GM21360 (cell line): ENCODE measurements around the gene TTF1.

Experiments used
- ATAC-seq: cut with Tn5 transposase; IDR thresholded peaks from one replicate; pipeline ENCODE4 v1.9.1; 2021; ENCODE audit warnings: mild to moderate bottlenecking, moderate library complexity; ENCODE audit not compliant: unreplicated experiment

TTF1 gene

DNA sequence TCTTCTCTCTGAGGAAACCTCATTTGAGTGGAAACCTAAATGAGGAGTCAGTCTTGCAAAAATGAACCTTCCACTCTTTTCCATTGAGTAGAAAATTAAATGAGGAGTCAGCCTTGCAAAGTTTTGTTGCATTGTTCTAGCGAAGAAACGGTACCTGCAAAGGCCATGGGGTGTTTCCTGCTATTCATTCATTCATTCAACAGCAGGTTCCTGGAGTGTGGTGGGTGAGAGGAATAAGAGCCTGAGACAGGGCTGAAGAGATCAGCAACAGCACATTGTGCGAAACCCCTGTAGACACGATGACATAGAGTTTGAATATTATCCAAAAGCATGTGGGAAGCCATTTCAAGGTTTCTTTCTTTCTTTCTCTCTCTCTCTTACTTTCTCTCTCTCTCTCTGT lies 37.2 kb downstream of the TTF1 start:
- no peak for ATAC-seq

DNA sequence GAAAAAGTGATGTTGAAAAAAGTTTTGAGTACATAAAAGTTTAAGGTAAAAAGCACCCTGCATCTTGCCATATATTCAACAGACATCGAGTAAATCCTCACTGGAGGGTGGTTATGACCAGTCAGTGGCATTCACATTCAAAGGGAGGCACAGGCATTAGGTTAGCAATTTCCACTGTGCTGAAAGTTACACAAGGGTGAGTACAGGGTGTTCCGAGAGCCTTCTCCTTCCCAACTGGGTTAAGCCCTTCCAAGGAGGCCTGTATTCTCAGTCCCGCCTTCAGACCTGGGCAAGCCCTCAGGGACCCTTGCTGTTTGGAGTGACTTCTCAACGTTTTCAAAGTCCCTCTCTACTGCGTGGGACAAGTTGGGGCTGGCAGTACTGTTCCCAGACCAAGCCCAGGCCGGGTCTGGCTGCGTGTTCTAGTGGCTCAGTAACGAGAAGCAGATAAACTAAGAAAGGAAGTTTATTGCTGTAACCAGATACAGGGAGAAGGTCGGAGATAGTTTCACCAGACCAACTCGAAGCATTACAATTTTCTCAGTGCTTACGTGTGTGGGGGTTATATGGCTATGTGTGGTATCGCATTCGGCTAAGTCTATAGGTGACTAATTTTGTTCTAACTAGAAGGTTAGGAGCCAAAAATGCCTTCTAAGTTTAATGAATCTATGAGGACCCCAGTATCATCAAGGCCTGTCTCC lies 38.9 kb downstream of the TTF1 start:
- no peak for ATAC-seq

DNA sequence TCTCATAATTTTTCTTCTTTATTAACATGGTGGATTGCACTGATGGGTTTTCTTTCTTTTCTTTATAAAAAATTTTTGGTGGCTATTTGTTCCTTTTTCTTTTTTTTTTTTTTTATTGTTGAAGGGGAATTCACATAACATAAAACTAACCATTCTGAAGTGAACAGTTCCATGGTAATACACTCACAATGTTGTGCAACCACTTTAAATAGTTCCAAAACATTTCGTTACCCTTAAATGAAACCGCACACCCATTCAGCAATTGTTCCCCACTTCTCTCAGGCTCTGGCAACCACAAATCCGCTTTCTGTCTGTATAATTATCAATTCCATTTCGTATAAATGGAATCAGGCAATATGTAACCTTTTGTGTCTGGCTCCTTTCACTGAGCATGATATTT lies 40.2 kb downstream of the TTF1 start:
- no peak for ATAC-seq

- ATAC-seq = no peak
These were observed 40.7 kb downstream of the TTF1 start for GRCh38 chr9:132365986-132366385.

- no peak for ATAC-seq
These were observed 42.6 kb downstream of the TTF1 start for GRCh38 chr9:132364068-132364467.

- no peak for ATAC-seq
These were observed 48.9 kb downstream of the TTF1 start for GRCh38 chr9:132357764-132358163.

DNA sequence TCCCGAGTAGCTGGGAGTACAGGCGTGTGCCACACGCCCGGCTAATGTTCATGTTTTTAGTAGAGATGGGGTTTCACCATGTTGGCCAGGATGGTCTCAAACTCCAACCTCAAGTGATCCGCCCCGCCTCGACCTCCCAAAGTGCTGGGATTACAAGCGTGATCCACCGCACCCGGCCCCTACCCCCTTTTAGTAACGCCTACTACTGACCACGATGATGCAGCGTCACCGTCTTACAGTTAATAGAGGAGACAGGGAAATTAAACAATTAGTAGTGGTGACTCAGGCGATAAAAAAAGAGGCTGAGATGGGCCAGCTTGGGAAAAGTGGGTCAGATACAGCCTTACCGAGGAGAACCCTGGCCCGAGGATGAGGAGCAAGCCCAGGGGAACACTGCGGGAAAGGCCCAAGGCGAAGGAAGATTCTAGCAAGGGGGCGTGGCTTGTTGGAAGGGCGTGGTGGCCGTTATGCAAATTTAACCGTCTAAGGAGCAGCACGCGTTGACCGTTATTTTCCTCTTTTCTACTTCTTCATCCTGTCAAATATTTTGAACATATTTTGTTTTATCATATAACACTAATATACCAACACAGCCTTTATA lies 50.2 kb downstream of the TTF1 start:
- no peak for ATAC-seq

DNA sequence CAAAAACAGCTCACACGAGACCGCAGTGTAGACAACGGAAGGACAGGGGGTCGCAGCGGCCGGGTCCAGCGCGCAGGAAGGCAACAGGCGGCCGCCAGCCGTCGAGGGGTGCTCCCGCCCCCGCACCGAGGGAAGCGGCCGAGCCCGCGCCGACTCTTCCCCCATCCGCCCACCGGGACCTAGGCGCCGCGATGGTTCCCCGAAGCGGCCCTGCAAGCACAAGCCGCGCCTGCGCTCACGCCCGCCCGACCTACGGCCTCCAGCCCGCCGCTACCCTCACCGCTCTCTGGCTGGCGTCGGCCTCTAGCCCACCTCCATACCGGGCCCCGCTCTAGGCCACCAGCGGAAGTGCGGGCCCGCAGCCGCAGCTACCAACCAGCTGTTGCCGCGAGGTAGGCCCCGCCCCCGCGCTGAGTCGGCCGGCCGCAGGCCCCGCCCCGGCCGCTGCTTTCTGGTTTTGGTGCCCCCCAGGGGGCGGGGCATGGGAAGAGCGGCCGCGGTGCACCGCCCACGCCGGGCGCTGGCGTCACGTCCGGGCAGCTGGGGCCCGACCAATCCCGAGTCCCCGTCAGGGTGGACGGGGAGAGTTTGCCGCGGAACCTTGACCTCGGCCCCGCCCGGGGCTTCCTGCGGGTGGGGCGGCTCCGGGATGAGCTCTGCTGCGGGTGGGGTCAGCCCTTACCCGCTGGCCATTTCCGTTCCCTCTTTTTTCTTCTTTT lies 51.8 kb downstream of the TTF1 start, which contains the start of gene SETX:
SETX (minus strand) TSS at position 350 of the 719 bp plus-strand sequence. CDS start 5,558 bp downstream, outside the sequence.
- ATAC-seq = peak; percentile 79

DNA sequence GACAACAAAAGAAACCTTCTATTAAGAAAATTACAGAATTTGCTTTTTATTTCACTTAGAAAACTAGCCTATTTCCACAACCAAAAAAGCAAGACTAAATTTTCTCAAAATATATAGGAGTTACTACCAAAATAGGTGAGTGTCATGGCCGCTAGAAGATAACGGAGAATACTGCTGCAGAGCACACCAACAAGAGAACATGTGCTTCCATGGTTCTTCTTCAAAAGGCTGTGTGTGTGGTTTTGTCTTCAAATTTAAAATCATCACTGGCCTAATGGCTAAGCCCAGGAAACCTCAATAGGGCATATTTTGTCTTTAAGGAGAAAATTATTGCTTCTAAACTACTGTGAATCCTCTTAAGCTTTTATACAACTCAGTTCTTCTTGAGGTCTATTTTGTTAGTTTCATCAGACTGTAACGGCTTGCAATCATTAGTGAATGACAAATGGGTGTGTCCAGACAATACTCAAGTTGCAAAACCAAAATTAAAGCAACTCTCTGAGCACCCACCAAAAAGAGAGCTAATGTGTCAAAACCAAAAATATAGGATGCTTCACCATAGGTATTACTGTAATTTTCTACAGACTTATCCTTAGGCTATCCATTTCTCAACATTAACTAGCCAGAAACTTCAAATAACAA lies 55.1 kb downstream of the TTF1 start:
- ATAC-seq = no peak

- ATAC-seq = no peak
These were observed 55.8 kb downstream of the TTF1 start for GRCh38 chr9:132350861-132351315.

- ATAC-seq = no peak
These were observed 58.0 kb downstream of the TTF1 start for GRCh38 chr9:132348676-132349075.

DNA sequence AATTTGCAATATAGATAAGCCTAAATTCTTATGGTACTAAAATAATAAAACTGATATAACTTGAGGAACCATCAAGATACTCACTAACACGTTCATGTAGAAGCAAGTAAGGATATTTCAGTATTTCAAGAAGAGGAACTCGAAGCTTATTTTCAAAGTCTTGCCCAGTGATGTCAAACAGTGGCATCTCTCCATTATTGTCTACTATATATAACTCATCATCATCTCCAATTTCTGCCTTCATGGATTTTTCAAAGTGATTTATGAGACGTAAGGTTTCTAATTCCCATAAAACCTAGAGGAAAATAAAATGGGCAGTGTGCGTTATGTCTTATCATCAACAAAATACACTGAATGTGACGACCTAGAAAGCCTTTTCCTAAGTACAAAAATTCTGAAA lies 60.5 kb downstream of the TTF1 start:
- no peak for ATAC-seq

DNA sequence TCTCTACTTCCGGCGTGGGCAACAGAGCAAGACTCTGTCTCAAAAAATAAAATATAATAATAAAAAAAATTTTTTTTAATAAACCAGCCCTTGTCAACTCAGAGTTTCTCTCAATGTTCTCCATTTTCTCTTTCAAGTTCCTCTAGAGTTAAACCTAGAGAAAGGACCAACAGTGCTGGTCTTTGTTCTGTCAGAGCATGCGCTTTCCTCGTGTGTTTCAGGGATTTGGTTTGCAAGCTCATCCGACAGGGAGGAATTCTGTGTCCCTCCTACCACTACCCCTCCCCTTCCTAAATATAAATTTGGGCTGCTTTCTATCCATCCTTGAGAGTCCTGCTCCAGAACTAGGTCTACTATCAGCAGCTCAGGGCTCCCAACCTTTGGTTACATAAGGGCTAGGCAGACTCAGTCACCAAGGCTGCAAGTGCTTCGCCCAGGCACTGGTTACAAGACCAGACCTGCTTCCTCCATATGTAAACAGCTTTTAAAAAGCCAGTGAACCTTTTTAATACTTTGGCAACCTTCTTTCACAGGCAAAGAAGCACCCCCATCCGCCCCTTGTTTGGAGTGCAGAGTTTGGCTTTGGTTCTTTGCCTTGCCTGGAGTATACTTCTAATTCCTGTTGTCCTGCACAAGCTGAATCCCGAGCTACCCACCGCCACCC lies 65.3 kb downstream of the TTF1 start:
- no peak for ATAC-seq

DNA sequence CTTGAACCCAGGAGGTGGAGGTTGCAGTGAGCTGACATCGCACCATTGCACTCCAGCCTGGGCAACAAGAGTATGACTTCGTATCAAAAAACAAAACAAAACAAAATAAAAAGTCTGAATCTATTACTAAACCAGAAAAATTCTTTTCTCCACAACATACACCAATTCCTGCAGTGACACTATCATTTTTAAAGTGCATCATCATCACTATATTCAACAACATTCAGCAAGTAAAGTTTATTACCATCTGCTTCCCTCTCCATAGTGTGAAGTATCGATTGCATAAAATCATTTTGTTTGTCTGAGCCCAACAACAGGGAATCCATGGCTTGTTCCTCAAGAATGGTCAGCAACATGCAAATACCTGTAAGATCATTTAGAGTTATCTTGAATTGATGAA lies 72.3 kb downstream of the TTF1 start:
- ATAC-seq = no peak

GRCh38 chr9:132333556-132333955 lies 73.1 kb downstream of the TTF1 start:
- ATAC-seq = no peak

GRCh38 chr9:132328580-132328979 lies 78.1 kb downstream of the TTF1 start:
- no peak for ATAC-seq

GRCh38 chr9:132327537-132327936 lies 79.1 kb downstream of the TTF1 start:
- ATAC-seq = no peak
